ENCODE data around the gene ZRANB3.

The ZRANB3 gene

GRCh38 chr2:135159191-135159590 is 371.8 kb downstream of the ZRANB3 start:
- Histone ChIP-seq H3K36me3 (ENCODE audit: control insufficient read depth, insufficient read depth, low read length) (peaks cover 58% of the 10 kb centered on the region), H3K27ac (ENCODE audit: insufficient read depth, low read length, poor library complexity, severe bottlenecking) (no peak overlapping the region), H3K27me3 (replicated peaks; ENCODE audit: control insufficient read depth, insufficient read depth, low read length, poor library complexity, severe bottlenecking) (no peaks in the 10 kb centered on the region), H3K4me3 (ENCODE audit: insufficient read depth, low read depth, low read length, poor library complexity, severe bottlenecking) (no peak overlapping the region), H3K9me3 (ENCODE audit: control insufficient read depth, low read length) (no peaks in the 10 kb centered on the region), H3K4me1 (ENCODE audit: control insufficient read depth, insufficient read depth, low read length, poor library complexity, severe bottlenecking) (no peaks in the 10 kb centered on the region)
- DNase-seq: no peak

GRCh38 chr2:135157856-135158255 is 373.2 kb downstream of the ZRANB3 start:
- Histone ChIP-seq H3K36me3 (ENCODE audit: control insufficient read depth, insufficient read depth, low read length) (peaks cover 54% of the 10 kb centered on the region), H3K4me3 (ENCODE audit: insufficient read depth, low read depth, low read length, poor library complexity, severe bottlenecking) (no peak overlapping the region), H3K27ac (ENCODE audit: insufficient read depth, low read length, poor library complexity, severe bottlenecking) (no peak overlapping the region), H3K4me1 (ENCODE audit: control insufficient read depth, insufficient read depth, low read length, poor library complexity, severe bottlenecking) (no peaks in the 10 kb centered on the region), H3K27me3 (replicated peaks; ENCODE audit: control insufficient read depth, insufficient read depth, low read length, poor library complexity, severe bottlenecking) (no peaks in the 10 kb centered on the region), H3K9me3 (ENCODE audit: control insufficient read depth, low read length) (no peaks in the 10 kb centered on the region)
- no peak for DNase-seq

DNA sequence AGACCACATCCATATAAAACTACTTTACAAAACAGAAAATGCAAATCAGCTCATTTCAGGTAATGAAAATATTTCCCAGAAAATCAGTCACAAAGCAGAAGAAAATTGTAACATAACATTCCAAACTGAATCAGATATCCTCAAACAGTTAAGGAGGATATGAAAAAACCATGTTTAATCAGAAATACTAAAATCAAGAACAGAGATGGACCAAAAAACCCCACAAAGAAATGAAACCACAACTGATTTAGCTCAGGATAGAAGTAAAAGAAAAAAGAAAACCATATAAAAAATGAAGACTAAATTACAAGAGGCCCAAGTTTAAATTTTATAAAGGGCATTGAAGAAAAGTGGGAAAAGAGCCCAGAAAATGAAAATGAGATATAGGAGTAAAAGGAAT is 376.1 kb downstream of the ZRANB3 start:
- Histone ChIP-seq H3K9me3 (ENCODE audit: control insufficient read depth, low read length) (no peaks in the 10 kb centered on the region), H3K4me1 (ENCODE audit: control insufficient read depth, insufficient read depth, low read length, poor library complexity, severe bottlenecking) (no peaks in the 10 kb centered on the region), H3K27me3 (replicated peaks; ENCODE audit: control insufficient read depth, insufficient read depth, low read length, poor library complexity, severe bottlenecking) (no peaks in the 10 kb centered on the region), H3K27ac (ENCODE audit: insufficient read depth, low read length, poor library complexity, severe bottlenecking) (no peak overlapping the region), H3K36me3 (ENCODE audit: control insufficient read depth, insufficient read depth, low read length) (peaks cover 56% of the 10 kb centered on the region), H3K4me3 (ENCODE audit: insufficient read depth, low read depth, low read length, poor library complexity, severe bottlenecking) (no peak overlapping the region)
- no peak for DNase-seq

DNA sequence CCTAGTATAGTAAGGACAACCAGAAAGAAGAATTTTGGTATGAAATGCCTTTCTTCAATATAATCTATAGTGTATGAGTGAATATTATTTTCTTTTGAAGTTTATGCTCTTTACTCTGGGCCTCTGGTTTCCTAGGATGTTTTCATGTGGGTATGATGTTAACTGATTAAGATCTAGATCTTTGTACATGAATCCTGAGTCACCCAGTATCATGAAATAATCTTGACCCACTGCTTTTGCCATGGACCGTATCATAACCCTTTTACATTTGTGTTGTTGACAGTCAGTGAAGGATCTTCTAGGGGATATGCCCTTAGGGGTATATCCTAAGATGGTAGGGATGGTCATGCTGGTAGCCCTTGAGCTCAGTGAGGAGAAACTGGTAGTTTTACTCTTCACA is 378.7 kb downstream of the ZRANB3 start:
- peaks cover 46% of the 10 kb centered on the region for H3K36me3 ChIP-seq (ENCODE audit: control insufficient read depth, insufficient read depth, low read length)
- no peaks in the 10 kb centered on the region for H3K4me1 ChIP-seq (ENCODE audit: control insufficient read depth, insufficient read depth, low read length, poor library complexity, severe bottlenecking)
- H3K27me3 ChIP-seq (replicated peaks; ENCODE audit: control insufficient read depth, insufficient read depth, low read length, poor library complexity, severe bottlenecking): no peaks in the 10 kb centered on the region
- DNase-seq: no peak
- H3K4me3 ChIP-seq (ENCODE audit: insufficient read depth, low read depth, low read length, poor library complexity, severe bottlenecking): no peak overlapping the region
- H3K9me3 ChIP-seq (ENCODE audit: control insufficient read depth, low read length): no peaks in the 10 kb centered on the region
- no peak overlapping the region for H3K27ac ChIP-seq (ENCODE audit: insufficient read depth, low read length, poor library complexity, severe bottlenecking)

DNA sequence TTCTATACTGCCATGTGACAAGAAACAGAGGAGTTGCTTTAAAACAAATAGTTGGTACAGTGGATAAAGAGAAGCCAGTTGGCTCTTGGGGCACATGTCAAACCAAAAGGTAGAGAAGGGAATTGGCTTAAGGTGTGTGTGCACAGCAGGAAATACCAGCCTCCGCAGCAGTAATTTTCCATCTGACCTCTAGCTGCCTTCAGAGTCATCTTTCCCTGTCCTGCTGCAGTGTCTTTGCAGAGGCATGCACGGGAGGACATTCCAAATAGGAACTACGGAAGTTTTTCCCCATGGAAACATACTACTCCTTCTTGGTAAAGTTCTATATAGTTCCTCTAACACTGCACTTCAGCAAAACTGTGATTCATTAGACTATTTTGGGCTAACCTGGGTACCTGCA is 379.4 kb downstream of the ZRANB3 start:
- Histone ChIP-seq H3K9me3 (ENCODE audit: control insufficient read depth, low read length) (no peaks in the 10 kb centered on the region), H3K27ac (ENCODE audit: insufficient read depth, low read length, poor library complexity, severe bottlenecking) (no peak overlapping the region), H3K4me3 (ENCODE audit: insufficient read depth, low read depth, low read length, poor library complexity, severe bottlenecking) (no peak overlapping the region), H3K4me1 (ENCODE audit: control insufficient read depth, insufficient read depth, low read length, poor library complexity, severe bottlenecking) (no peaks in the 10 kb centered on the region), H3K36me3 (ENCODE audit: control insufficient read depth, insufficient read depth, low read length) (peaks cover 40% of the 10 kb centered on the region), H3K27me3 (replicated peaks; ENCODE audit: control insufficient read depth, insufficient read depth, low read length, poor library complexity, severe bottlenecking) (no peaks in the 10 kb centered on the region)
- DNase-seq: no peak

- DNase-seq: no peak
- H3K27ac ChIP-seq (ENCODE audit: insufficient read depth, low read length, poor library complexity, severe bottlenecking): no peak overlapping the region
- peaks cover 38% of the 10 kb centered on the region for H3K36me3 ChIP-seq (ENCODE audit: control insufficient read depth, insufficient read depth, low read length)
These were observed 380.3 kb downstream of the ZRANB3 start for GRCh38 chr2:135150725-135151124.

DNA sequence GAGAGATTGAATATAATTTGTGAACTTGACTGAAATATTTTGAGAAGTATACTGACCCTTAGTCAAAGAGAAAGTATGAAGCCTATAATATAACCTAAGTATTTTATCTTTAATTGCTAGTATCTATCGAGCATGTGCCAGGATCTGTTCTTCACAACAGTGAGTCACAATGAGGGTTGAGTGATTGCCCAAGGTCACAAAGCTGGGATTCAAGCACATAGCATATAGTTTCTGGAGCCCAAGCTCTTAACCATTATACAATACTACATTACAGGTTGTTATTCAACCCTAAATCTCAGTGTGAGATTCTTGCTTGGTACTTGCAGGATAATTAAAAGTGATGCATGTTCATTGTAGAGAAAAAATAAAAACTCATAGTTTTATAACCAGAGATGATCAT is 381.8 kb downstream of the ZRANB3 start:
- H3K27me3 ChIP-seq (replicated peaks; ENCODE audit: control insufficient read depth, insufficient read depth, low read length, poor library complexity, severe bottlenecking): no peaks in the 10 kb centered on the region
- no peaks in the 10 kb centered on the region for H3K9me3 ChIP-seq (ENCODE audit: control insufficient read depth, low read length)
- H3K27ac ChIP-seq (ENCODE audit: insufficient read depth, low read length, poor library complexity, severe bottlenecking): no peak overlapping the region
- no peaks in the 10 kb centered on the region for H3K4me1 ChIP-seq (ENCODE audit: control insufficient read depth, insufficient read depth, low read length, poor library complexity, severe bottlenecking)
- no peak for DNase-seq
- H3K36me3 ChIP-seq (ENCODE audit: control insufficient read depth, insufficient read depth, low read length): peaks cover 25% of the 10 kb centered on the region
- H3K4me3 ChIP-seq (ENCODE audit: insufficient read depth, low read depth, low read length, poor library complexity, severe bottlenecking): no peak overlapping the region

More at GRCh38 chr2:135150725-135151124, 380.3 kb downstream of the ZRANB3 start:
- no peaks in the 10 kb centered on the region for H3K9me3 ChIP-seq (ENCODE audit: control insufficient read depth, low read length)
- no peaks in the 10 kb centered on the region for H3K27me3 ChIP-seq (replicated peaks; ENCODE audit: control insufficient read depth, insufficient read depth, low read length, poor library complexity, severe bottlenecking)
- H3K4me3 ChIP-seq (ENCODE audit: insufficient read depth, low read depth, low read length, poor library complexity, severe bottlenecking): no peak overlapping the region
- H3K4me1 ChIP-seq (ENCODE audit: control insufficient read depth, insufficient read depth, low read length, poor library complexity, severe bottlenecking): no peaks in the 10 kb centered on the region

- H3K27ac ChIP-seq (ENCODE audit: insufficient read depth, low read length, poor library complexity, severe bottlenecking): no peak overlapping the region
- peaks cover 26% of the 10 kb centered on the region for H3K36me3 ChIP-seq (ENCODE audit: control insufficient read depth, insufficient read depth, low read length)
- no peaks in the 10 kb centered on the region for H3K9me3 ChIP-seq (ENCODE audit: control insufficient read depth, low read length)
- no peaks in the 10 kb centered on the region for H3K27me3 ChIP-seq (replicated peaks; ENCODE audit: control insufficient read depth, insufficient read depth, low read length, poor library complexity, severe bottlenecking)
- no peaks in the 10 kb centered on the region for H3K4me1 ChIP-seq (ENCODE audit: control insufficient read depth, insufficient read depth, low read length, poor library complexity, severe bottlenecking)
- no peak for DNase-seq
- no peak overlapping the region for H3K4me3 ChIP-seq (ENCODE audit: insufficient read depth, low read depth, low read length, poor library complexity, severe bottlenecking)
These were observed 386.7 kb downstream of the ZRANB3 start for GRCh38 chr2:135144343-135144742.

DNA sequence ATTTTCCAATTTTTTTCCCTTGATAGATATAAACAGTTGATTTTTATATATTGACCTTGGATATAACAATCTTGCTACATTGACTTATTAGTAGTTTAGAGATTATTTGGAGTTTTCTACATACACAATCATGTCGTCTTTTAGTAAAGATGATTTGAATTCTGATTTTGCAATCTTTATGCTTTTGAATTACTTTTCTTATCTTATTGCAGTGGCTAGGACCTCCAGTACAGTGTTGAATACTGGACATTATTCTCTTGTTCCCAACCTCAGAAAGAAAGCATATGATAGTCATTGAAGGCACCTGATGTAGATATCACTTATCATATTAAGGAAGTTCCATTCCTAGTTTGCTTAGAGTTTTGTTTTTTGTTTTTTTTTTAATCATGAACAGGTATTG is 388.7 kb downstream of the ZRANB3 start:
- no peak overlapping the region for H3K4me3 ChIP-seq (ENCODE audit: insufficient read depth, low read depth, low read length, poor library complexity, severe bottlenecking)
- no peak overlapping the region for H3K27ac ChIP-seq (ENCODE audit: insufficient read depth, low read length, poor library complexity, severe bottlenecking)
- H3K4me1 ChIP-seq (ENCODE audit: control insufficient read depth, insufficient read depth, low read length, poor library complexity, severe bottlenecking): no peaks in the 10 kb centered on the region
- DNase-seq: no peak
- H3K36me3 ChIP-seq (ENCODE audit: control insufficient read depth, insufficient read depth, low read length): peaks cover 29% of the 10 kb centered on the region
- no peaks in the 10 kb centered on the region for H3K9me3 ChIP-seq (ENCODE audit: control insufficient read depth, low read length)
- no peaks in the 10 kb centered on the region for H3K27me3 ChIP-seq (replicated peaks; ENCODE audit: control insufficient read depth, insufficient read depth, low read length, poor library complexity, severe bottlenecking)

DNA sequence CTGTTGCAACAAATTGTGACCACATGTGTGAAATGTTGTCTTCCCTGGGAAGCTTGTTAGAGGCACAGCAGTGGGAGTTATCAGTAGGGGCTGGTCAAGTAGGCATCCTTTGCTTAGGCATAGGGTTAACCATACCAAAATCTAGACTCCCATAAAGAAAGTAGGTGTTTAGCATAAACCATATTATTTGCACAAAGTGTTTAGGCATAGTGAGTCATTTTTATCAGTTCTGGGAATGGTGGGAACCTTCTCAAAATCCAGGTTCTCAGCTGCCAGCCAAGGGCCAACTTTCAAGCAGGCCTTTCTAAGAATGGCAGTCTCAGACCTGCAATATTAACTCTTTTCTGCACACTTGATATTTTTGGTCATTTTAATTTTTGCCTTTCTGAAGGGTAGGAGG is 390.4 kb downstream of the ZRANB3 start:
- no peaks in the 10 kb centered on the region for H3K4me1 ChIP-seq (ENCODE audit: control insufficient read depth, insufficient read depth, low read length, poor library complexity, severe bottlenecking)
- DNase-seq: no peak
- peaks cover 35% of the 10 kb centered on the region for H3K36me3 ChIP-seq (ENCODE audit: control insufficient read depth, insufficient read depth, low read length)
- H3K27ac ChIP-seq (ENCODE audit: insufficient read depth, low read length, poor library complexity, severe bottlenecking): no peak overlapping the region
- no peaks in the 10 kb centered on the region for H3K9me3 ChIP-seq (ENCODE audit: control insufficient read depth, low read length)
- H3K4me3 ChIP-seq (ENCODE audit: insufficient read depth, low read depth, low read length, poor library complexity, severe bottlenecking): no peak overlapping the region
- H3K27me3 ChIP-seq (replicated peaks; ENCODE audit: control insufficient read depth, insufficient read depth, low read length, poor library complexity, severe bottlenecking): no peaks in the 10 kb centered on the region

- no peak overlapping the region for H3K27ac ChIP-seq (ENCODE audit: insufficient read depth, low read length, poor library complexity, severe bottlenecking)
- peaks cover 55% of the 10 kb centered on the region for H3K36me3 ChIP-seq (ENCODE audit: control insufficient read depth, insufficient read depth, low read length)
- no peaks in the 10 kb centered on the region for H3K9me3 ChIP-seq (ENCODE audit: control insufficient read depth, low read length)
- no peak for DNase-seq
- H3K27me3 ChIP-seq (replicated peaks; ENCODE audit: control insufficient read depth, insufficient read depth, low read length, poor library complexity, severe bottlenecking): no peaks in the 10 kb centered on the region
- H3K4me1 ChIP-seq (ENCODE audit: control insufficient read depth, insufficient read depth, low read length, poor library complexity, severe bottlenecking): no peaks in the 10 kb centered on the region
- H3K4me3 ChIP-seq (ENCODE audit: insufficient read depth, low read depth, low read length, poor library complexity, severe bottlenecking): no peak overlapping the region
These were observed 398.7 kb downstream of the ZRANB3 start for GRCh38 chr2:135132314-135132713.

All from effector memory CD4-positive, alpha-beta T cell (primary cell).